HG02623 (cell line): ENCODE results near the gene ZCCHC24.

Experiments used
- ATAC-seq: cut with Tn5 transposase; IDR thresholded peaks from one replicate; pipeline ENCODE4 v1.9.1; 2021; ENCODE audit warnings: moderate library complexity; ENCODE audit not compliant: unreplicated experiment

Gene ZCCHC24

GRCh38 chr10:79412516-79412915, 32.9 kb downstream of the ZCCHC24 start:
- no peak for ATAC-seq

DNA sequence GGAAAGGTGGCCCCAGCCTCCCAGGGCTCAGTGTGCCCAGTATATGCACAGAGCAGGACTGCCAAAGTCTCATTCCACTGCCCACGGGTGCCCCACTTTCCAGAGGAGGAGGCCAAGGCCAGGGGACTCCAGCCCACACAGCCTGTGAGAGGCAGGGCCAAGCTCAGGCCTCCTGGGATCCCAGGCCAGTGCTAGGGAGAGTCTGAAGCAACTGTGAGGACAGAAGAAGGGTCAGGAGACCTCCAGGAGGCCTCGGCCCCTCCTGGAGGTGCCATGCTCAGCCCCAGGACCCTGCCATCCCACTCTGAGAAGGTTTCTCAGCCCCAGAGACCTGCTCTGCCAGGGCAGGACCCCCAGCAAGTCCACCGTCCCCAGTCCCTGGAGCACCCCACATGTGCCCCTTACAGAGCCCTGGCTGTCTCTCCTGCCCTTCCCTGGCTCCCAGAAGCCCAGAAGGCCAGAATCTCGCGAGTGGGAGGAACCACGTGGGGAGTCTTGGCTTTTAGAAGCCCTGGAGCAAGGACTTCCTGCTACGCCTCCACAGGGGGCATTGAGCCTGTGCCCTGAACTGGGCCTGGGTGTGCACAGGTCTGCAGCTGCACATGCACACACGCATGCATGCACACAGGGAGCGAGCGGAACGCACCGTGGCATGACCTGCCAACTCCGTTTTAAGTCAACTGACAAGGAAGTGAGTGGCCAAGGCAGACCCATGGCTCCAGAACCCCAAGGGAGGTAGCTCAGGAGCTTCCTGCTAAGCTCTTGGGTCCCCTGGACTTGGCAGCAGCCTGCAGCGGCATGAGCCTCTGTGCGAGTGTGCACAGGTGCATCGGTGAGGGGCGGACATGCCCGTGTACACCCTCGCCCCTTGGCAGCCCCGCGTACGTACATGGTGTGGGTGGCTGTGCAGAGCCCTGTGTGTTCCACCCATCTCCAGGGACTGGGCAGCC, 33.6 kb downstream of the ZCCHC24 start:
- ATAC-seq: no peak

GRCh38 chr10:79410315-79411094, 34.9 kb downstream of the ZCCHC24 start:
- ATAC-seq: no peak

DNA sequence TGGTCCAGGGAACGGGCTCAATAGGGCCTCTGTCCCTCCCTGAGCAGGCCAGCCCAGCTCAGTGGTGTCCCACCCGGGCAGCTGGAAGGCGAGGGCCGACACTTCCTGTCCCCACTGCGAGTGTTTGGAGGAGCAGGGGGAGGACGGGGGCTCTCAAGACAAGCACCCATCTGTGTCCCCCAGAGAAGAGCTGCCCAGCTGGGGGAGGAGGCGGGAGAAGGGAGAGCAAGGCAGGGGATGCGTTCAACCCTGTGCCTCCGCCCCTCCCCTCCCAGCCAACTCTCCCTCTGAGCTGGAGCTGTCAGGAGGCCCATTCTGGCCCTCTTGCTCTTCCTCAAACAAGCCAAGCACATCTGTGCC, 35.7 kb downstream of the ZCCHC24 start:
- ATAC-seq: no peak

GRCh38 chr10:79409038-79409725, 36.2 kb downstream of the ZCCHC24 start:
- ATAC-seq: no peak

GRCh38 chr10:79407811-79408795, 37.3 kb downstream of the ZCCHC24 start:
- ATAC-seq: no peak

- ATAC-seq: no peak
Observed at GRCh38 chr10:79407423-79407796, 38.0 kb downstream of the ZCCHC24 start.

GRCh38 chr10:79406683-79407422, 38.6 kb downstream of the ZCCHC24 start:
- no peak for ATAC-seq

DNA sequence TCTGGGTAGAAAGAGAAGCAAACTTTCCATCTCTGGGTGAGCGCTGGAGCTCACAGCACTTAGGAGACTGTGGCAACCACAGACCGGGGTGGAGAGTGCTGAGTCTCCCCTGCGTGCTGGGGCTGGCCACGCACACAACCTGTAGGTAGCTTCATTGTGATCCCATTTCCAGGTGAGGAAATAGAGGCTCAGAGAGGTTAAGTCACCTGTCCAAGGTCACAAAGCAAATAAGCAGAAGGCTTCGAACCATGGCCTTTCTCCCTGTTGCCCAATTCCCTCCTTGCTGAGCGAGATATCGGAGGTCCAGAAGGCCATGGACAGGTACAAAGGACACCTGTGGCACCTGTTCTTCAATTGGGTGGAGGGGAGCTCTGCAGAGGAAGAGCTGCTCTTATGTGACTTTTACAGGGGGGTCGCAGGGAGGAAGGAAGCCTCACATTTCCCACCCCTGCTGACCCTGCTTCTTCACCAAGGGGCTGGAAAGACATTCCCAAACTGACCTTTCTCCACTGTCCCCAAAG, 39.4 kb downstream of the ZCCHC24 start:
- ATAC-seq: no peak

- no peak for ATAC-seq
Observed at GRCh38 chr10:79405221-79405994, 40.0 kb downstream of the ZCCHC24 start.

GRCh38 chr10:79404690-79405131, 40.7 kb downstream of the ZCCHC24 start:
- ATAC-seq: no peak

DNA sequence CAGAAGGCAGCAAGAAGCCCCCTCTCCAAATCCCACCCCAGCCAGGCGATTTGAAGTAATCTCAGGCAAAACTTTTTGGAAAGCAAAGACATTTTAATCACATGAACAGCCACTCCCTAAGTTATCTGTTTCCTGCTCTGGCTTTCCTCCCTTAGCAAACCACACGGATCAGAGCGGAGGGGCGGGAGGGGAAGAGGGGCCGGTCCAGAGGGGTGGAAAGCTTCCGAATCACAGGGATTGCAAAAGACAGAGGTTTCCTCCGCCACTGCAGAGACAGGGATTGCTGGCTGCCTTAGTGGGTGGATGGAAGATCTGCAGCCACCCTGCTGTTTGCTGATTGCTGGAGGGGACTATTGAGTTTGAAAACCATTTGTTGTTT, 41.2 kb downstream of the ZCCHC24 start:
- no peak for ATAC-seq

DNA sequence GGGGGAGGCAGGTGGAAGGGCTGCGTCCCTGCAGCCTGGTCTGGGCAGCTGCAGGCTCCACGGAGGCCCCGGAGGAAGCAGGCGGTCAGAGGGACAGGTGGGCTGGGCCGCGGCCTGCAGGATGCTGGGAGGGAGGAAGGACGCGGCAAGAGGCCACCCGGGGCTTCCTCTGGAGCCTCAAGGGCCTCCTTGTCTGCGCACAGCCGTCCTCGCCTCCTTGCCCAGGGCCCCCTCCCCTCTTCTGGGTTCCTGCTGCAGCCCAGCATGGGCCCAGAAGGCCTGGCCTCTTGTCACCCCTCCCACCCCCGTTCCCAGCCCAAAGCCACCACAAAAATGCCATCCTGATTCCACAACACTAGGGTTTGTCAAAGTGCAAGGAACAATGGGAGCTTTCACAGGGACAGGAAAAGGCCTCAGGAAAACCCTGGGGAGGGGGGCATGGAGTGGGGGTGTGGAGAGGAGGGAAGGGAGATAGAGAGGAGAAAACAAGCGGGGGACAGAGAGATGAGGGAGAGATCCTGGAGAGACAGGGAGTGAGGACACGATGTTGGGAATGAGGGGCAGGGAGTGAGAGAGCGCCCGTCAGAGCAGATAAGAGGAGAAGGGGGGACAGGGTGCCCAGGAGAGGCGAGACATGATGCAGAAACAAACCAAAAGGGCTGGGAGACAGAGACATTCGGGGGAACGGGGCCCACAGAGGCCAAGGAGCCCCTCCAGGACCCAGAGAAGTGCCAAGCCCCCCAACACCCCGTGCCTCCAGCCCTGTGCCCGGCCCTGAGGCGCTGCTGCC, 41.8 kb downstream of the ZCCHC24 start:
- ATAC-seq: no peak

- no peak for ATAC-seq
Observed at GRCh38 chr10:79402951-79403350, 42.5 kb downstream of the ZCCHC24 start.

DNA sequence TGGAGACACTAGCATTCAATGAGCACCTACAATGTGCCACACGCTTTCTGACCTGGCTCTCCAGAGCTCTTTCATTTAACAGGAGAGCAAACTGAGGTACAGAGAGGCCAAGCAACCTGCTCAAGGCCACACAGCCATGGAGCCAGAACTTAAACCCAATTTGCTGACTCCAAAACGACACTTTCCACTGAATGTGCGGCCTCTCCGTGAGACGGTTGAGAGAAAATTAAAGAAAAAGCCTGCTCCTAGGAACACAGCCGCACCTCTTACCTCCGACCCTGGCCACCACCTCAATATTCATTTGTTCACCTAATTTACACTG, 42.8 kb downstream of the ZCCHC24 start:
- no peak for ATAC-seq

- no peak for ATAC-seq
Observed at GRCh38 chr10:79401015-79401921, 44.2 kb downstream of the ZCCHC24 start.
